ENCODE results near the gene TLCD3A.

GRCh38 chr17:737561-738113, 5.2 kb downstream of the TLCD3A start:
- TF ChIP-seq USF1 (IDR thresholded peaks at IDR 0.05; ENCODE audit: borderline replicate concordance, low read depth): no peak
- no peak for TF ChIP-seq CTCF (IDR thresholded peaks at IDR 0.05)
- TF ChIP-seq IRF3 (IDR thresholded peaks at IDR 0.05; ENCODE audit: low read depth, low read length): no peak
- TF ChIP-seq ZBTB33 (IDR thresholded peaks at IDR 0.05; ENCODE audit: borderline replicate concordance, low read depth): no peak
- TF ChIP-seq POLR2AphosphoS5 (IDR thresholded peaks at IDR 0.05; ENCODE audit: low read depth, low read length): no peak
- TF ChIP-seq USF2 (IDR thresholded peaks at IDR 0.05; ENCODE audit: borderline replicate concordance, low read depth, low read length): no peak
- no peak for TF ChIP-seq SIN3A (IDR thresholded peaks at IDR 0.05; ENCODE audit: borderline replicate concordance, low read depth, low read length)
- TF ChIP-seq FOSL2 (IDR thresholded peaks at IDR 0.05; ENCODE audit: borderline replicate concordance, low read depth): no peak
- no peak for TF ChIP-seq NFIC (IDR thresholded peaks at IDR 0.05; ENCODE audit: borderline replicate concordance)
- TF ChIP-seq RCOR1 (IDR thresholded peaks at IDR 0.05; ENCODE audit: low read length): no peak
